ENCODE measurements around the gene TRDN.
"Not testable (repeated sequence)": the region's sequence is repeated elsewhere in the genome, so short reads cannot be mapped to it uniquely, and the experiment has no call there.

TRDN gene

GRCh38 chr6:123629258-123629941 is 7.3 kb downstream of the TRDN start:
- DNase-seq: no peak

- no peak for DNase-seq
Measured at GRCh38 chr6:123625696-123626095, 11.1 kb downstream of the TRDN start.

GRCh38 chr6:123622780-123623179 is 14.0 kb downstream of the TRDN start:
- DNase-seq: no peak

GRCh38 chr6:123619156-123619555 is 17.6 kb downstream of the TRDN start:
- DNase-seq: no peak

- no peak for DNase-seq
Measured at GRCh38 chr6:123616942-123617341, 19.8 kb downstream of the TRDN start.

GRCh38 chr6:123616016-123616415 is 20.7 kb downstream of the TRDN start:
- no peak for DNase-seq

- DNase-seq: no peak
Measured at GRCh38 chr6:123610779-123611178, 26.0 kb downstream of the TRDN start.

- DNase-seq: no peak
Measured at GRCh38 chr6:123604067-123604466, 32.7 kb downstream of the TRDN start.

- DNase-seq: no peak
Measured at GRCh38 chr6:123598011-123598410, 38.7 kb downstream of the TRDN start.

- DNase-seq: no peak
Measured at GRCh38 chr6:123594776-123595175, 42.0 kb downstream of the TRDN start.

- no peak for DNase-seq
Measured at GRCh38 chr6:123592426-123592825, 44.3 kb downstream of the TRDN start.

GRCh38 chr6:123589973-123590372 is 46.8 kb downstream of the TRDN start:
- no peak for DNase-seq

- no peak for DNase-seq
Measured at GRCh38 chr6:123589317-123589716, 47.4 kb downstream of the TRDN start.

GRCh38 chr6:123588546-123588895 is 48.2 kb downstream of the TRDN start:
- DNase-seq: no peak

GRCh38 chr6:123587838-123588545 is 48.8 kb downstream of the TRDN start:
- no peak for DNase-seq

GRCh38 chr6:123587407-123587806 is 49.3 kb downstream of the TRDN start:
- not testable (repeated sequence) for DNase-seq

GRCh38 chr6:123580331-123580730 is 56.4 kb downstream of the TRDN start:
- DNase-seq: no peak

GRCh38 chr6:123575188-123575587 is 61.6 kb downstream of the TRDN start:
- DNase-seq: no peak

GRCh38 chr6:123570813-123571684 is 65.7 kb downstream of the TRDN start:
- no peak for DNase-seq

GRCh38 chr6:123569575-123569974 is 67.2 kb downstream of the TRDN start:
- DNase-seq: no peak

- DNase-seq: no peak
Measured at GRCh38 chr6:123565529-123565928, 71.2 kb downstream of the TRDN start.

GRCh38 chr6:123564361-123564760 is 72.4 kb downstream of the TRDN start:
- peak in 1 of 2 experiments; percentile 55 for DNase-seq

- DNase-seq: no peak
Measured at GRCh38 chr6:123562677-123563076, 74.1 kb downstream of the TRDN start.

GRCh38 chr6:123562264-123562663 is 74.5 kb downstream of the TRDN start:
- DNase-seq: no peak
